ENCODE results near the gene MAD2L1. TPM values are rescaled to one million over a fixed set of nuclear protein-coding genes. Genes with fewer than 3 reads are reported as not detected.
"Not testable (repeated sequence)": the region's sequence is repeated elsewhere in the genome, so short reads cannot be mapped to it uniquely, and the experiment has no call there.

The MAD2L1 gene
- total RNA-seq = 1.9 TPM
- long read RNA-seq, full-length matches to known transcripts = 5 of 5 reads
- long read RNA-seq, partial matches to known transcripts = 0 of 5 reads
- long read RNA-seq, other reads (novel, unspliced or antisense) = 0 of 5 reads

DNA sequence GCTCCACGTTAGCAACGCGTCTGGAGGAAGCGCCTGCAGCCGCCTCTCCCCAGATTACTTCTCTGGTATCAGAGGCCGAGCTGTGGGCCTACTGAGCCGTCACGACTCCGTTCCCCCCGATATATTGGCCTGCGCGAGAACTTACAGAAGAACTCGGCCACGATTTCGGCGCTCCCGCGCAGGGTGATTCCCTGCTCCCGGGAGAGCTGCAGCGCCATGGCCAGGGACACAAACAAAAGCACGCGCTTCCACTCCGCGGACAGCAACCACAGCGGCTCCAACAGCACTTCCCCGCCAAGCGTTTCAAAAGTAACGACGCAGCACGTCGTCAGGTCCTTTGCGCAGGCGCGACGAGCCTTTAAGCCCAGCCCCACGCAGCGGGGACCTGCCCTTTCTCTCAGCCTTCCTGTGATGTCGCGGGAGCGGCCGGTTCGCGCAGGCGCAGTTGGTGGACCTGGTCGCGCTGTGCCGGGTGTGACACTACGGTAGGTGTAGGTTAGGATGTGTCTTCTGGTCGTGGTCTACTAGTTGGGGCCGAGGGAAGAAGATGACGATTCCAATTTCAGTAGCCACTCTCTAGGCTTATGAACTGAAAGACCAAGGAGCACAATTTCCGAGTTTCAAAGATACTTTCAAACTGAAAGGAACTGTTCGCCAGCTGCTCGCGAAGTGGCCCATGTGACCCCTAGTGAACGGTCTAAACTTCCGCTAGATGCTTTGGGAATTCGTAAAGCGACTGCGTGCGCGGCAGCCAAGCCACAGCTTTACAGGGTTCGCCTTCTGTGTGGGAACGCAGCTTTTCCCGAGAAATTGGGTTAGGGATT lies at the start of gene MAD2L1:
Gene MAD2L1 (minus strand): TSS at position 332 of the 824 bp plus-strand sequence. CDS start 114 bp downstream, at position 218.
- DNase-seq (ENCODE audit: low spot score) = peak; percentile 99

DNA sequence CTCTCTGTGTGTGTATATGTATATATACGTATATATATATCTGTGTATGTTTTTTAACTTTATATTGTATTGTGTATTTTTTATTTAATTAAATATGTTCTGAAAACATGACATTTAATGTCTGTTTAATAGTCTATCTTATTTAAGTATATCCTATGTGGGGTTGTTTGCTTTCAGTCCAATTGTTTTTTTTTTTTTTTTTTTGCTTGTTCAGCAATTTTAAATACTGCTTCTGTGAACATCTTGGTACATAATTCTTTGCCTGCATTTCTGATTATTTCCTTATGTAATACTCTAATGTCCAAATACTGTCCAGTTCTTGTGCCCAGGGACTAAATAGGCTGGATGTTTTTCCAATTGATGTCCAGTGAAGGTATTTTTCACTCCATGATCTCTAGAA lies 45.1 kb upstream of the MAD2L1 start:
- intact Hi-C loops (cut with DNase I) = no loop called here
- DNase-seq (ENCODE audit: low spot score) = no peak

More for the DNA sequence above, at the start of gene MAD2L1:
- intact Hi-C loops (cut with DNase I) = no loop called here

DNA sequence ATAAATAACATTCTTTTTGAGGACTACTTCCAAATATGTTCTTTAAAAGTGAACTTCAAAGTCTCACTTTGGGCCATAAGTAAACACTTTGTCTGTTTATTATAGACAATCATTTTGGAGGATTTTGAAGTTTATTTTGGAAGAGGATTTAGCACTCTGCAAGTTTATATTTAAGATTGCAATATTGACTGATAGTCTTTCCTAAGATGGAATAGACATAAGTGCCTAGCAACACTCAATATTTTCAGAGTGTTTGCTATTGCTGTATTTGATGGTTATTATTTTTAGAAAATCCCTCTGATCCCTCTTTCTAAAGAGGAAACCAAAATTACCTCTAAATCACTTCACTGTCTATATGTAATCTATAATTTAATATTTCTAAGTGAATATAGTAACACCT lies 42.8 kb upstream of the MAD2L1 start:
- intact Hi-C loops (cut with DNase I) = no loop called here
- no peak for DNase-seq (ENCODE audit: low spot score)

DNA sequence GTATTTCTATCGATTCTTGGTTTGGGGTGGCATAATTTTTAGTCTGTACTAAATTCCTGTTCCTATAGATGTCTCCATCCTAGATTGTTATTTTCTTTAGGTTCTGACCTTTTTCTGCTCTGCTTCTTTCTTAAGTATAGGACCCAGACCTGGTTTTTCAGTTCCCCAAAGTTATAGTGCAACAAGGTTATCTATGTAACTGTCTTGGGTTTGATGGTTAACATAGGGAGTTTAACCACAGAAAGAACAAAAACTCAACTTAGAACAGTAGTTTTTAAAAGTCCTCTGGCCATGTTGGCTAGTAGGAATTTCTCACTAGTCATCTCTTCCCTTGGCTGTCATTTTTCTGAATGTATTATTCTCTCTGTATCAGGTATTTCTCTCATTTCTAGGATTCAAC lies 38.8 kb upstream of the MAD2L1 start:
- intact Hi-C loops (cut with DNase I) = no loop called here
- no peak for DNase-seq (ENCODE audit: low spot score)

DNA sequence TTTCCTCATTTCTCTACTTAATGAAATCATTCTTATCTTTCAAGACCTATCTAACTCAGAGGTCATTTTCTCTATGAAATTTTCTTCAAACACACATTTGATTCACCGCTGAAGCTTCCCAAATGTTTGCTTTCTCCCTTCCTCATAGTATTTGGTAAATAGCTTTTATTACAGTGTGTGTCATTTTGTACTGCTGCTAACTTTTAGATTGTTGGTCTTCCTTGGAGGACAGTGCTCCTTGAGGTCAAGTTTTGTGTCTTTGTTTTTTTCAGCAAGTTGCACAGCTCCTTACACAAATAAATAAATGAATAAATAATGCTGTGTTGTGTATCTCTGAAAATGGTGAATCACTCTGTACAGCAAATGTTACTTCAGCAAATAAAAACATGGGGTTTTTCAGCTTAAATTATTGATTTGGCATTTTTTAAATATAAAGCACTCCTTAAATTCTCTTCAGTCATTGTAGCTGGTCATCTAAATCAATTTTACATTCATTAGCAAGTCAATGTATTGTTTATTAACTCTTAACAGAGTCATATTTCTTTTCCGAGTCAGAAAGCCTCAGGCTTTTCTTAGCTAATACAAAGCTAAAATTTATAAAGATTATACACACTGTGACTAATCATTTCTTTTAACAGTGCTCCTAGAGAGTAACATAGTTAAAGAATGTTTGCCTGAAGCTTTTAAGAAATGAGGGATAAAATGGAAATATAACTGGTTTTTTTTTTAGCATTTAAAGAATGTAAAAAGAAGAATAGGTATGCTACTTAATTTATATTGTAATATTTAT lies 30.1 kb upstream of the MAD2L1 start:
- intact Hi-C loops (cut with DNase I) = no loop called here
- DNase-seq (ENCODE audit: low spot score) = no peak

DNA sequence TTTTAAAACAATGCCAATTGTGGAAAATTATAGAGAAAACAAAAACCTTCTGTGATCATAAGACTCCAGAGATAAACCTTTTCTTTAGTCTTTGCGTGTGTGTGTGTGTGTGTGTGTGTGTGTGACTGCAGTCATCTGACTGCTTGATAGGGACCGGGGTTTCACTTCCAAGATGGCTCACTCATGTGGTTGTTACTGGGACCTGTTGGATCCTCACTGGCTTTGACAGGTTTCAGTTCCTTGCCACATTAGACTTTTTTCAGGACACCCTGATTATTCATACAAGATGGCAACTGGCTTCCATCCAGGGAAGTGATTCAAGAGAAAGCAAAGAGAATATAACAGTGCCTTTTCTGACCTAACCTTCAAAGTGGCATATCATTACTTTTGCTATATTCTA lies 21.9 kb upstream of the MAD2L1 start:
- intact Hi-C loops (cut with DNase I) = no loop called here
- no peak for DNase-seq (ENCODE audit: low spot score)

DNA sequence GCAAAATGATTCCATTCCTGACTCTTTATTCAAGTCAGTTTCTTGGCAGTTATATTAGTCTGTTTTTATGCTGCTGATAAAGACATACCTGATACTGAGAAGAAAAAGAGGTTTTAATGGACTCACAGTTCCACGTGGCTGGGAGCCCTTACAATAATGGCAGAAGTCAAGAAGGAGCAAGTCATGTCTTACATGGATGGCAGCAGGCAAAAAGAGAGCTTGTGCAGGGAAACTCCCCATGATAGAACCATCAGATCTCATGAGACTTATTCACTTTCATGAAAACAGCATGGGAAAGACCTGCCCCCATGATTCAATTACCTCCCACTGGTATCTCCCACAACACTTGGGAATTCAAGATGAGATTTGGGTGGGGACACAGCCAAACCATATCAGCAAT lies 21.4 kb upstream of the MAD2L1 start:
- intact Hi-C loops (cut with DNase I) = not testable (repeated sequence)

DNA sequence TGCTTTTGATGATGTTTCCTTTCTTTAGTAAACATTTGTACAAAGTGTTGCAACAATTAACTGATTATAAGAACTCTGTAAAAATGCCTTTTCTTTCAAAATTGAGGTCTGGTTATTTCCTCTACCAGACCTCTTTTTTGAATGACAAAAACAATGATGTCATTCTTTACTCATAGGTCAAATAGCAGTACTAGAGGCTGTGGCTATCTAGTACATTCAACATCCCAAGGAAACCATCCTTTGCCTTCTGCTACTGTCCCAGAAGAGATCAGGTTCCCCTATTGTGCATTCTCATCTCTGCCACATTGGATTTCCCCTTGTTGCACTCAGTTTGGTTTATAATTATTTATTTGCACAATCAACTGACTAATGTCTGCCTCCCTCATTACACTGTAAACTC lies 19.1 kb upstream of the MAD2L1 start:
- DNase-seq (ENCODE audit: low spot score) = no peak
- intact Hi-C loops (cut with DNase I) = no loop called here

More for the DNA sequence above, 21.4 kb upstream of the MAD2L1 start:
- DNase-seq (ENCODE audit: low spot score) = not testable (repeated sequence)

DNA sequence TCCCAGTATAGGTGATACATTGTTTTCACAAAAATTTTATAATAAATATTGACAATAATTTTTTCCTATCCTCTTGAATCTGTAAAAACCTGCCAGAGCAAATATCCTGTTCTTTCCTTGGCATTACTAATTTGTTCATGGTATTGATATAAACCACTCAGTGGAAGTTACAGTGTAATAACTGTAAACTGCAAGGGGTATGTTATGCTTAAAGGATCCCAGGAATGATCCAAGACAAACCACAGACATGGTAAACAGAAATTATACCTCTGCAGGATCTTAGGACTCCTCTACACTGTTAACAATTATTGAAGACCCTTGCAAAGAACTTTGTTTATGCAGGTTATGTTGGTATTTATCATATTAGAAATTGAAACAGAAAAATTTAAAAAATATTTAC lies 17.7 kb upstream of the MAD2L1 start:
- intact Hi-C loops (cut with DNase I) = no loop called here
- DNase-seq (ENCODE audit: low spot score) = no peak

DNA sequence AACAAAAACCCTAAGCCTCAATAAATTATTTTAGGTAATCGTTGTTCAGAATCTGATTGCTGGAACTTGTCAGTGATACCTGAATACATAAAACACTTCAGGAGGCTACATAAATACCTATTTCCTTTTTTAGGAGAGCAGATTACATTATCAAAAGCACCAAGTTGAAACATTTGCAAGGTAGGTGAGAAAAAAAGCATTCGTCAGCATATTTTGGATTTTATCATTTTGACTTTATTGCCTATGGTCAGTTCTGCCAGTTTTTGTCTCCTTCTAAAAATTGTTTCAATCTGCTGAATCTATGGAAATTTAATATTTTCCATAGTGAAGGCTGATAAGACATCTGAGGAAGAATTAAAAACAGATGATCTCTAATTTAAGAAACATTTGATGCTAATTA lies 16.5 kb upstream of the MAD2L1 start:
- DNase-seq (ENCODE audit: low spot score) = no peak
- intact Hi-C loops (cut with DNase I) = no loop called here

DNA sequence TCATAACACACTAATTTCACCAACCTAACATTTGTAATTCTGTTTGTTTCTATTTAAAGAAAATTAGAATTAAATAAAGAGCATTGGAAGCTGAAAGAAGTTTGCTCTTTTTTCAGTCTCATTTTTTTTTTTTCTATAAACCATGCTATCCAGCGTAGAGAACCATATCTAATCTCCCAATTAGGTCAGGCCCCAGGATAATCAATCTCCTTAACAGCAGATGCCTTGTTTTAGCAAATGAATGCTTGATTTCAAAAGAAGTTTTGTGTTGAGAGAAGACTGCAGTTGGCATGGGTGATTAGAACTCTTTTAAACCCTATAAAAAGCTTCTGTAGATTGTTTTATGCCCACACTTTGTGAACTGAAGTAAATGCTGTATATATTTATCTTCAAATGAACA lies 15.6 kb upstream of the MAD2L1 start:
- intact Hi-C loops (cut with DNase I) = no loop called here
- DNase-seq (ENCODE audit: low spot score) = no peak

DNA sequence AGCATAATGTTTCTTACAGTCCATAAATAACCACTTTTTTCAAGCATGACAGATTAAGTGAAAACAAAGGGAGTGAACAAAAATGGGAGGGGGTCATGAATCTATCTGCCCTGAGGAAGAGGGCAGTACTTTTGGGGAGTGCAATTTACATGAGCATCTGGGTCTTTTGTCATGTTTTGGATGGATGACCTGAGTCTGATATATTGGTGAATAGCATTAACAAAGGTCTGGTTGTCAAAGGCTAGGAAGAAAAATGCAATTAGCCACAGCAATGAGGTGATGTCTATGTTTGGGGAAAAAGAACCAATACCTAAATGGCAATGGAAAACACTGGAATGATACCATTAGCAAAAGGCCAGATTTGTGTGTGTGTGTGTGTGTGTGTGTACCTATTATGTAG lies 15.1 kb upstream of the MAD2L1 start:
- DNase-seq (ENCODE audit: low spot score) = no peak
- intact Hi-C loops (cut with DNase I) = no loop called here

DNA sequence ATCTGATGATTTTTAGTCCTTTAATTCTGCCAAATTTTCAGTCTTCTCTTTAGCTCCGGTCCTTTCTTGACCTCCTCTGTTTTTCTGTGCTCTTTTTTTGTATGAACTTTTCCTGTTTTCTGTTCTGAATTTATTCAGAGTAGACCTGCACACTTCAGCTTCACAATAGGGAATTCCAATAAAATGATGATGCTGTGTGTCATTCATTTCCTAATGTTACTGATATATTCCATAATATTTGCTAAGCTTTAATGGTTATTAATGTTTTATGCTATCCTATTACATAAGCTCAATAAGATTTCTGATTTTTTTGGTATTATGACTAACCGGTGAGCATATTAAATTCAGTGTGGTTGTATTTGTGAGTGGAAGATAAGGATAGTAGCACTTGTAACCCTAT lies 13.9 kb upstream of the MAD2L1 start:
- intact Hi-C loops (cut with DNase I) = no loop called here
- no peak for DNase-seq (ENCODE audit: low spot score)

DNA sequence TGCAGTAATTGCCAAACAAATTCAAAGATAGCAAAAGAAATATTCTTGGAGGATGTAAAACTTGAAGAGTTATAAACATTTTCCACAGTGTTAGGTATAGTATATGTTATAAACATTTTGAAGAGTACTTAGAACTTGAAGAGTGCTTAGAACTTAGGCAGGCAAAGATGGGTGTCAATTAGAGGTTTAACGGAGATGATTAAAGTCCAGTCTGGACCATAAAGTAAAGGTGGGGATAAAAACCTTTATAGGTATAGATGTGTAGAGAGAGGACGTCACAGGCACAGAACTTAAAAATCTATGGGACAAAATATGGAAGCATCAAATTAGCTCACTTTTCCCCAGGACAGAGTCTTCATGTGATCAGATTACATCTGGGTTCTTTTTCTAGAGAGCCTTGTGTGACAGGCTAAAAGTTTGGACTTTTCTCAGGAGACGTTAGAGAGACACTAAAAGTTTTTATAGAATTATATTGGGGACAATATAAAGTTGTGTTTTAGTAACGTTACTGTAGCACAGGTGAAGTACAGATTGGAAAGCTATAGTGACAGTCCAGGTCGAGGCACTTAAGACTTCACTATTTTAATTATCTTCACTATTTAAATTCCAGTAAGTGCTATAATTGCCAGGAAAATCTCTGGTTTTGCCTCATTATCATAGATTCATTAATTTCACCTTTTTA lies 13.3 kb upstream of the MAD2L1 start:
- intact Hi-C loops (cut with DNase I) = loop anchor here (10.0 kb wide), 1 partner anchor 1015 kb away; no protein-coding TSS in a partner anchor
- no peak for DNase-seq (ENCODE audit: low spot score)

DNA sequence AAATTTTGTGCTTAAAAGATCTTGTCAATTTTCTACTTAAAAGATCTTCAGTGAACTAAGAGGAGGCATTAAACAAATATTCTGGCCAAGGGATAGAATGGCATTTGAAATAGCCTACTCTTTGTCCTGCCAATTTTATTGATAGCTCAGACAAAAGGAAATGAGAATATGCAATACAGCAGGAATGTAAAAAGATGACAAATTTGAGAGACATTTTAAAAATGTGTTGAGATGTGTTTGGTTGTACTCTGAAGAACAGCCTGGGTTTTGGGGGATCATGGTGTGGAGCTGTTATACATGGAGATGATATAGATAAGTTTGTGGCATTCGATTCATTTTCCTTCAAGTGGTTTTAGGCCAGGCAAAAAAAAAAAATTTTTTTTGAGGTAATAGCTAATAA lies 11.6 kb upstream of the MAD2L1 start:
- DNase-seq (ENCODE audit: low spot score) = no peak

DNA sequence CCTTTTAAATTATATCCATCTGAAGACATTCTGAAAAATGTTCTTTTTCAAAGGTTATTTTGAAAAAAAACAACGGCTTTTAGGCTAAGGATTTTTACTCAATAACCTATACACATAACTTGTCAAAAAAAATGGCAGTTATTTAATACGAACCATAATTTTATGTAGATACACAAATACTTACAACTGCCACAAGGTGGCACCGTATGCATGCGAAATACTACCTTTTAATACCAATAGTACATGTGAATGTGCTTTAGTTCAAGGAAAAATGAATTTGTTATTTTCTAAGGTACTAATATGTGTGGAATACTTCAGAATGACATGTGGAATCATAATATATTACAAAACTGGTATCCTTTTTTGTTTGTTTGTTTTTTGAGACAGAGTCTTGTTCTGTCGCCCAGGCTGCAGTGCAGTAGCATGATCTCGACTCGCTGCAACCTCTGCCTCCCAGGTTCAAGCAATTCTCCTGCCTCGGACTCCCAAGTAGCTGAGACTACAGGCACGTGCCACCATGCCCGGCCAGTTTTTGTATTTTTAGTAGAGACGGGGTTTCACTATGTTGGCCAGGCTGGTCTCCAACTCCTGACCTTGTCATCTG lies 4.6 kb upstream of the MAD2L1 start:
- intact Hi-C loops (cut with DNase I) = loop anchor here (10.0 kb wide), 1 partner anchor 1024 kb away; no protein-coding TSS in a partner anchor
- DNase-seq (ENCODE audit: low spot score) = no peak

More for the DNA sequence above, 11.6 kb upstream of the MAD2L1 start:
- intact Hi-C loops (cut with DNase I) = loop anchor here (10.0 kb wide), 1 partner anchor 1017 kb away; no protein-coding TSS in a partner anchor

DNA sequence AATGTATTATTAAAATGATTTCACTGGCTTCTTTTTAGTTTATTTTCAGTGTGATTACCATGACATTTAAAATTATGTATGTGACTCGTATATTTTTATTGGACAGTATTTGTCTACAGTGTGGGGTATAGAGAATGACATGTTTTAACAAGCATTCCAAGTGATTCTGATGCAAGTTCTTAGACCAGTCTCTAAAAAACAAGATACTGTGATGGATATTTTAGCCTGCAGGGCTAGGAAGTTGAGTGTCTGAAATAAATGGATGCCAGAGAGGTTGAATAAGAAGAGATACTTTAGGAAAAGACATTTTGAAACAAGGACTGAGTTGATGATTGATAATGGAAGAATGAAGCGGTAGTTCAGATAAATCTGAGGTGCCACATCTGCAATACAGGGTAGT lies 3.5 kb upstream of the MAD2L1 start:
- intact Hi-C loops (cut with DNase I) = loop anchor here (10.0 kb wide), 1 partner anchor 1025 kb away; no protein-coding TSS in a partner anchor

DNA sequence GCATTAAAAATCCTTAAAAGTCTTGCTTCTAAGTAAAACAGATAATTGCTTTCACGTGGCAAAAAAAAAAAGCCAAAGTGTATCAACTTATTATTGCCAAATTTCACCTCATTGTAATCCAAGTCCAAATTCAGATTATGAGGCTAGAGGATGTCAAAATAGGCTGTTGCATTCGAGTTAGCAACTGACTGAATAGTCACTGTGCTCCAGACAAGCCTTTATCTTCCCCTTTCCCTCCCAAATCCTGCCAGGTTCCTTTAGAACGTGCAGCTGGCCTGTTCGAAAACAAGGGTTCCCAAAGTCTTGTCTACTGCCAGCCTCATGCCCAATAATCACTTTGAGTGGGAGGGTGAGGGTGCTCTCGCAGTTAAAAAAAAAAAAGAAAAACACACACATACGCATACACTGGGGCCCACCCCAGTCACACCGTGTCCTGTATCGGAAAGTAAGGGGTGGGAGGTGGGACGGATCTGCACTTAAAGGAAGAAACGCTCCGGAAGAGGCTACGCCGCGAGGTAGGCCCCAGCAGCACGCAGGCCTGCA lies 603 bp downstream of the MAD2L1 start:
- intact Hi-C loops (cut with DNase I) = no loop called here

More for the DNA sequence above, 3.5 kb upstream of the MAD2L1 start:
- DNase-seq (ENCODE audit: low spot score) = no peak

DNA sequence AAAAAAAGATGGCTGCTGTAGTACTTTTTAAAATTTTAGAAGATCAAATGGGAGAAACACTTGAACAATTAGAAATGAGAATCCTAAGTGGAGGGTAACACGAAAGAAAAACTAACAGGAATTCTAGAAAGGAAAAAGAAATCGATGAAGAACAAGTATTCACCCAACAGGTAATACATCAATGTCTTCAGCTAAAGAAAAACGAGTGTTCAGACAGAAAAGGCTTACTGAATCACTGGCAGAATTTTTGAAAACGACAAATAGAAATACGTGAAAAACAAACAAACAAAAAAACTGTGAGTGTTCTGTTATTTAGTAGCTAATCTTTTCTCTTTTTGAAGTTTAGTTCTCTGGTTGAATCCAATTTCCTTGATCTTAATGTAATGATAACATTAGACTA lies 1.8 kb downstream of the MAD2L1 start:
- no peak for DNase-seq (ENCODE audit: low spot score)
- intact Hi-C loops (cut with DNase I) = no loop called here

More for the DNA sequence above, 603 bp downstream of the MAD2L1 start:
- DNase-seq (ENCODE audit: low spot score) = no peak

Data from cardiac septum (tissue), 1 donor.